ENCODE data around the gene SHROOM3. TPM values are rescaled to one million over a fixed set of nuclear protein-coding genes. Genes with fewer than 3 reads are reported as not detected.
A peak's percentile ranks its signal among the peaks of the same experiment; 100 is the strongest.

SHROOM3 gene
- total and polyA plus RNA-seq, 2 experiments from 2014 or later: 11.3 to 73.5 TPM

GRCh38 chr4:76764251-76764650 is 329.2 kb downstream of the SHROOM3 start:
- Mint-ChIP-seq H3K4me3 (no peak overlapping the region), H3K9me3 (no peaks in the 10 kb centered on the region), H3K27me3 (ENCODE audit: insufficient read depth, low read depth, poor library complexity) (no peaks in the 10 kb centered on the region), H3K27ac (peak overlapping the region; percentile 70), H3K36me3 (ENCODE audit: low read depth) (peaks cover 57% of the 10 kb centered on the region), H3K4me1 (peaks cover 15% of the 10 kb centered on the region)
- H2AFZ ChIP-seq: no peak overlapping the region
- no peak overlapping the region for H3K4me3 ChIP-seq
- H3K79me2 ChIP-seq (replicated peaks; ENCODE audit: insufficient read depth): no peaks in the 10 kb centered on the region
- peaks cover 14% of the 10 kb centered on the region for H3K36me3 ChIP-seq (ENCODE audit: insufficient read depth)
- no peaks in the 10 kb centered on the region for H3K9me2 ChIP-seq (ENCODE audit: insufficient read depth)
- no peak overlapping the region for H3K4me2 ChIP-seq
- DNase-seq (ENCODE audit: low spot score) (peak; percentile 71), ATAC-seq (no peak; the same call in 2 of the 3 replicates)
- H3K27me3 ChIP-seq (ENCODE audit: insufficient read depth): no peaks in the 10 kb centered on the region
- H3F3A ChIP-seq (replicated peaks; ENCODE audit: low read depth): no peaks in the 10 kb centered on the region
- H3K27ac ChIP-seq (ENCODE audit: low read depth): no peak overlapping the region
- no peaks in the 10 kb centered on the region; the same call in 1 of the 2 replicates for H3K4me1 ChIP-seq (ENCODE audit: insufficient read depth)
- 0 out of 2 replicates have a peak, but pooled peaks cover 3% of the 10 kb centered on the region for H4K20me1 ChIP-seq (replicated peaks; ENCODE audit: insufficient read depth)
- TF ChIP-seq CTCF (conservative IDR thresholded peaks at IDR 0.05; ENCODE audit: low read depth in 2 of 2) (no peak), EZH2 (IDR thresholded peaks at IDR 0.05; ENCODE audit: low read depth, unreplicated experiment) (no peak), EZH2phosphoT487 (IDR thresholded peaks at IDR 0.05; ENCODE audit: unreplicated experiment) (no peak), ZNF331 (CRISPR knock-in tag; IDR thresholded peaks at IDR 0.05; ENCODE audit: low read depth) (no peak), STAT1 (IDR thresholded peaks at IDR 0.05; ENCODE audit: unreplicated experiment) (no peak), ZNF462 (CRISPR knock-in tag; IDR thresholded peaks at IDR 0.05) (no peak)

Data from GM23338 (cell line).